ENCODE data around the gene NDUFS8.

- no peak for TF ChIP-seq POLR2A (IDR thresholded peaks at IDR 0.05; ENCODE audit: low read depth, low read length)
- no peak for TF ChIP-seq POLR2AphosphoS5 (IDR thresholded peaks at IDR 0.05; ENCODE audit: low read depth, low read length)
- no peak for TF ChIP-seq TAF1 (IDR thresholded peaks at IDR 0.05; ENCODE audit: low read depth, low read length)
- TF ChIP-seq POU2F2 (IDR thresholded peaks at IDR 0.05; ENCODE audit: low read depth, low read length) = no peak
- no peak for TF ChIP-seq SPI1 (IDR thresholded peaks at IDR 0.05; ENCODE audit: low read depth, low read length)
- TF ChIP-seq PAX5 (IDR thresholded peaks at IDR 0.05; ENCODE audit: insufficient read depth, low read length, severe bottlenecking) = no peak
These were observed 34.4 kb upstream of the NDUFS8 start for GRCh38 chr11:67996051-67996450.
